GM21390 (cell line): Measurements from ENCODE around the gene TMEM86A.

Source experiments
- ATAC-seq: cut with Tn5 transposase; IDR thresholded peaks from one replicate; pipeline ENCODE4 v1.9.1; 2021; ENCODE audit not compliant: unreplicated experiment

Gene TMEM86A

GRCh38 chr11:18722293-18722637 lies 23.7 kb downstream of the TMEM86A start:
- peak; percentile 16 for ATAC-seq

GRCh38 chr11:18723991-18724390 lies 25.4 kb downstream of the TMEM86A start:
- no peak for ATAC-seq

- no peak for ATAC-seq
Observed at GRCh38 chr11:18726040-18726439, 27.5 kb downstream of the TMEM86A start, which contains the start of gene IGSF22. Gene IGSF22, minus strand, starts transcription at chr11:18726188. Its CDS starts 1,952 bp downstream, at chr11:18724236.

- peak; percentile 67 for ATAC-seq
Observed at GRCh38 chr11:18727479-18728236, 29.1 kb downstream of the TMEM86A start.

GRCh38 chr11:18728658-18729057 lies 30.1 kb downstream of the TMEM86A start:
- ATAC-seq: no peak

GRCh38 chr11:18729426-18729825 lies 30.8 kb downstream of the TMEM86A start:
- no peak for ATAC-seq

- no peak for ATAC-seq
Observed at GRCh38 chr11:18730020-18730419, 31.4 kb downstream of the TMEM86A start.

- ATAC-seq: no peak
Observed at GRCh38 chr11:18731441-18731840, 32.9 kb downstream of the TMEM86A start.

GRCh38 chr11:18731949-18732821 lies 33.6 kb downstream of the TMEM86A start:
- no peak for ATAC-seq

GRCh38 chr11:18733202-18733601 lies 34.6 kb downstream of the TMEM86A start:
- no peak for ATAC-seq

GRCh38 chr11:18736590-18737148 lies 38.1 kb downstream of the TMEM86A start:
- no peak for ATAC-seq

- no peak for ATAC-seq
Observed at GRCh38 chr11:18737642-18738041, 39.1 kb downstream of the TMEM86A start.

GRCh38 chr11:18739685-18740084 lies 41.1 kb downstream of the TMEM86A start:
- ATAC-seq: no peak

- ATAC-seq: no peak
Observed at GRCh38 chr11:18741783-18742182, 43.2 kb downstream of the TMEM86A start.

GRCh38 chr11:18743365-18743764 lies 44.8 kb downstream of the TMEM86A start:
- ATAC-seq: no peak

GRCh38 chr11:18743900-18744514 lies 45.4 kb downstream of the TMEM86A start:
- no peak for ATAC-seq

GRCh38 chr11:18745251-18745650 lies 46.7 kb downstream of the TMEM86A start:
- ATAC-seq: no peak

- no peak for ATAC-seq
Observed at GRCh38 chr11:18748766-18749365, 50.3 kb downstream of the TMEM86A start.

- ATAC-seq: no peak
Observed at GRCh38 chr11:18749681-18750319, 51.2 kb downstream of the TMEM86A start.

- no peak for ATAC-seq
Observed at GRCh38 chr11:18750944-18751343, 52.4 kb downstream of the TMEM86A start.
